Panc1 (cell line): ENCODE data around the gene JCHAIN.

Experiments used
- POLR2AphosphoS5 ChIP-seq: IDR thresholded peaks from 2 replicates; pipeline ENCODE4 v1.6.1; 2012; ENCODE audit warnings: mild to moderate bottlenecking, low read depth, low read length, moderate library complexity
- TCF7L2 ChIP-seq: IDR thresholded peaks from 2 replicates; pipeline ENCODE4 v1.6.1; 2011; ENCODE audit warnings: mild to moderate bottlenecking, low read depth, low read length, inconsistent platforms
- TF ChIP-seq, protein P1 (sequence below): fragments of 450-650 bp; IDR thresholded peaks from 2 replicates; pipeline ENCODE4 v1.5.1; 2017; ENCODE audit warnings: mild to moderate bottlenecking

- TF ChIP-seq, protein P1, sequence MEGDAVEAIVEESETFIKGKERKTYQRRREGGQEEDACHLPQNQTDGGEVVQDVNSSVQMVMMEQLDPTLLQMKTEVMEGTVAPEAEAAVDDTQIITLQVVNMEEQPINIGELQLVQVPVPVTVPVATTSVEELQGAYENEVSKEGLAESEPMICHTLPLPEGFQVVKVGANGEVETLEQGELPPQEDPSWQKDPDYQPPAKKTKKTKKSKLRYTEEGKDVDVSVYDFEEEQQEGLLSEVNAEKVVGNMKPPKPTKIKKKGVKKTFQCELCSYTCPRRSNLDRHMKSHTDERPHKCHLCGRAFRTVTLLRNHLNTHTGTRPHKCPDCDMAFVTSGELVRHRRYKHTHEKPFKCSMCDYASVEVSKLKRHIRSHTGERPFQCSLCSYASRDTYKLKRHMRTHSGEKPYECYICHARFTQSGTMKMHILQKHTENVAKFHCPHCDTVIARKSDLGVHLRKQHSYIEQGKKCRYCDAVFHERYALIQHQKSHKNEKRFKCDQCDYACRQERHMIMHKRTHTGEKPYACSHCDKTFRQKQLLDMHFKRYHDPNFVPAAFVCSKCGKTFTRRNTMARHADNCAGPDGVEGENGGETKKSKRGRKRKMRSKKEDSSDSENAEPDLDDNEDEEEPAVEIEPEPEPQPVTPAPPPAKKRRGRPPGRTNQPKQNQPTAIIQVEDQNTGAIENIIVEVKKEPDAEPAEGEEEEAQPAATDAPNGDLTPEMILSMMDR = no peak
- TF ChIP-seq TCF7L2 (no peak), POLR2AphosphoS5 (no peak)
Measured at GRCh38 chr4:70676554-70677090, 10.3 kb upstream of the JCHAIN start.
